Tibial nerve (tissue), 4 donors: ENCODE data around the gene TVP23A. TPM values are rescaled to one million over a fixed set of nuclear protein-coding genes. Genes with fewer than 3 reads are reported as not detected.

Source experiments
- DNase-seq, 2 donors: peaks; one replicate each; pipeline ENCODE4 v3.0.0-alpha.2; 2019; ENCODE audit warnings: low spot score in 2 of 2
- H3K27ac ChIP-seq, 4 donors: fragments of 200-600 bp; sonication (generic) in 3 of 4; one replicate each; pipeline ENCODE4 v1.5.1; 2017 to 2019; ENCODE audit warnings: mild to moderate bottlenecking in 1 of 4
- H3K27me3 ChIP-seq, 2 donors: fragments of 200-600 bp; sonication (generic) in 1 of 2; one replicate each; pipeline versions ENCODE4 v1.5.1 to v1.6.0; 2017 to 2019
- H3K36me3 ChIP-seq, 3 donors: fragments of 200-600 bp; sonication (generic); one replicate each; pipeline ENCODE4 v1.5.1; 2018 to 2019
- H3K4me1 ChIP-seq, 4 donors: fragments of 200-600 bp; sonication (generic) in 3 of 4; one replicate each; pipeline ENCODE4 v1.5.1; 2017 to 2019
- H3K4me3 ChIP-seq, 4 donors: fragments of 200-600 bp; sonication (generic) in 3 of 4; one replicate each; pipeline ENCODE4 v1.5.1; 2017 to 2019; ENCODE audit warnings: mild to moderate bottlenecking in 1 of 4, moderate library complexity in 1 of 4
- H3K9me3 ChIP-seq, 4 donors: fragments of 200-600 bp; sonication (generic) in 3 of 4; one replicate each; pipeline ENCODE4 v1.5.1; 2017 to 2019
- CTCF ChIP-seq, 5 experiments: fragments of 200-600 bp in 3 of 5; fragments of 450-650 bp in 2 of 5; sonication (generic) in 3 of 5; IDR thresholded peaks; one replicate each; pipeline ENCODE4 v1.5.1; 2016 to 2019; ENCODE audit warnings: antibody characterized with exemption in 5 of 5, mild to moderate bottlenecking in 3 of 5, moderate library complexity in 2 of 5
- EP300 ChIP-seq, 2 donors: sonication (generic); formaldehyde crosslinking; IDR thresholded peaks; one replicate each; pipeline ENCODE4 v1.6.1; 2017; ENCODE audit warnings: antibody characterized with exemption in 2 of 2, mild to moderate bottlenecking in 1 of 2
- POLR2A ChIP-seq, 2 donors: fragments of 450-650 bp; IDR thresholded peaks; one replicate each; pipeline ENCODE4 v1.6.1; 2017; ENCODE audit warnings: antibody characterized with exemption in 2 of 2, mild to moderate bottlenecking in 2 of 2, moderate library complexity in 2 of 2
- WGBS, 2 donors: methylation state at CpG; one replicate each; pipeline ENCODE4 v1.1.5; 2018; 5-methylcytosine and 5-hydroxymethylcytosine counted together
- small RNA-seq: library from RNA; depleted of rRNA; stranded (forward); fragments of <200 nt; gene quantifications from one replicate; pipeline ENCODE3, GENCODE V24; 2016
- total RNA-seq, 4 donors: library from RNA; depleted of rRNA; stranded (reverse); fragments of >200 nt; gene quantifications; one replicate each; pipeline ENCODE4 v1.1.0, GENCODE V29; 2016

Gene TVP23A
- total RNA-seq, 4 donors from 2014 or later = 0.20 to 3.1 (median 0.60) TPM; not detected in 1

- Histone ChIP-seq H3K4me3 (no peak overlapping the region), H3K4me1 (no peaks in the 10 kb centered on the region), H3K27me3 (no peaks in the 10 kb centered on the region), H3K9me3 (peaks cover 0 to 5% (median 0%) of the 10 kb centered on the region in 4 donors), H3K27ac (no peak overlapping the region), H3K36me3 (no peaks in the 10 kb centered on the region)
- 60 to 69% methylated on average over 19 of the region's 19 CpGs for WGBS, 2 donors
- TF ChIP-seq POLR2A (IDR thresholded peaks at IDR 0.05) (no peak), CTCF (IDR thresholded peaks at IDR 0.05) (no peak), EP300 (IDR thresholded peaks at IDR 0.05) (no peak)
- DNase-seq = no peak
Observed at GRCh38 chr16:10729104-10730048, 89.2 kb downstream of the TVP23A start.

GRCh38 chr16:10728003-10728887, 90.3 kb downstream of the TVP23A start:
- H3K4me3 ChIP-seq = no peak overlapping the region
- WGBS, 2 donors = 66 to 76% methylated on average over 16 of the region's 16 CpGs
- H3K4me1 ChIP-seq = no peaks in the 10 kb centered on the region
- no peaks in the 10 kb centered on the region for H3K36me3 ChIP-seq
- H3K9me3 ChIP-seq = peaks cover 0 to 3% (median 0%) of the 10 kb centered on the region in 4 donors
- H3K27me3 ChIP-seq = no peaks in the 10 kb centered on the region
- TF ChIP-seq CTCF (IDR thresholded peaks at IDR 0.05) (no peak), POLR2A (IDR thresholded peaks at IDR 0.05) (no peak)
- DNase-seq = no peak
- H3K27ac ChIP-seq = no peak overlapping the region

Small RNA genes lying within 50 kb of the gene (small RNA-seq; reads per million reads assigned to genes)
- gene MTND4LP24 = not detected
- gene MTND6P33 = not detected

Other genes with a start within 250 kb of the TVP23A start
- 10 to 100 TPM; 60.5 to 72.1 (median 65.5) TPM for gene EMP2, start 238.2 kb downstream of the TVP23A start, total RNA-seq
- not detected for gene TEKT5, start 123.9 kb downstream of the TVP23A start, total RNA-seq
- gene NUBP1, start 75.0 kb downstream of the TVP23A start, total RNA-seq = 10 to 100 TPM; 13.6 to 20.5 (median 17.2) TPM
- gene CIITA, start 58.4 kb upstream of the TVP23A start, total RNA-seq = 10 to 100 TPM in 3 of 4 donors, 1 to 10 TPM in 1; 7.5 to 38.7 (median 17.8) TPM
- gene DEXI, start 123.7 kb upstream of the TVP23A start, total RNA-seq = 10 to 100 TPM; 74.4 to 96.3 (median 85.5) TPM
- 10 to 100 TPM; 37.4 to 70.2 (median 55.2) TPM for gene CLEC16A, start 125.8 kb upstream of the TVP23A start, total RNA-seq